ENCODE results near the gene GOLGA8A.
"Not testable (repeated sequence)": the region's sequence is repeated elsewhere in the genome, so short reads cannot be mapped to it uniquely, and the experiment has no call there.

Gene GOLGA8A

DNA sequence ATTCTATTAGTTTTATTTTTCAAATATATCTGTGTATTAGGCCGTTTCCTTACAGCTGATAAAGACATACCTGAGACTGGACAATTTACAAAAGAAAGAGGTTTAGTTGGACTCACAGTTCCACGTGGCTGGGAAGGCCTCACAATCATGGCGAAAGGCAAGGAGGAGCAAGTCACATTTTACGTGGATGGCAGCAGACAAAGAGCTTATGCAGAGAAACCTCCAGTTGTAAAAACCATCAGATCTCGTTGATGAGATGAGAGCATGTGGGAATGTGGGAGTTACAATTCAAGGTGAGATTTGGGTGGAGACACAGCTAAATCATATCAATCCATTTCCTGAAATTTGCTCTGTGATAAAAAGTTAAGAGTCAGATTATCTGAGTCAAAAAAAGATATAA is 2.3 kb upstream of the GOLGA8A start:
- Histone ChIP-seq H3K9me3 (ENCODE audit: control insufficient read depth, insufficient read depth, low read length) (peaks cover 5% of the 10 kb centered on the region), H3K9ac (ENCODE audit: low read depth, low read length) (no peak overlapping the region), H3K27ac (ENCODE audit: low read depth, low read length) (no peak overlapping the region), H3K4me3 (ENCODE audit: low read depth, low read length) (no peak overlapping the region), H3K36me3 (ENCODE audit: control insufficient read depth, insufficient read depth, low read length) (no peaks in the 10 kb centered on the region), H3K4me1 (ENCODE audit: control insufficient read depth, insufficient read depth, low read length) (no peaks in the 10 kb centered on the region), H3K27me3 (ENCODE audit: control insufficient read depth, insufficient read depth, low read length) (peaks cover 39% of the 10 kb centered on the region)

DNA sequence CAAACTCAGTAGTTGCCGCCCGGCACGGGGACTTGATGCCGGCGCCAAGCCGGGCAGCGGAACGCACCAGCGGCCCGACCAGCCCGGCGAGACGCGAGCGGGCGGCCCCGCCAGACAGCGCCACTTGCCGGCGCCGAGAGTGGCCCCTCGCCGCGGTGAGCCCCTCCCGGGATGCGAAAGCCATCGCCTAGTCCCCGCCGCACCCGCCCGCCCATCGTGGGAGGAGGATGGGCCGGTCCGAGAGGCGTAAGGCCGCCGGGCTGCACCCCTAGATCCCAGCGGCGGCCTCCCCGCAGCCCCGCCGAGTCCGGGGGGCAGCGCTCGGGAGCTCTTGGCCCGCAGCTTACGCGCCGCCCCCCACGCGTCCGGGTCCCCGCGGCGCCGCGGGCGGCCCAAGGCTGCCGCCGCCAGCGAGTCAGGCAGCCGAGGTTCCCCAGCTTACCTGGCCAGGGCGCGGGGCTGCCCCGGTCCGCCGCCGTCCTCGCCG is 609 bp downstream of the GOLGA8A start:
- Histone ChIP-seq H3K27ac (ENCODE audit: low read depth, low read length) (no peak overlapping the region), H3K4me3 (ENCODE audit: low read depth, low read length) (peak overlapping the region; percentile 63), H3K9me3 (ENCODE audit: control insufficient read depth, insufficient read depth, low read length) (peaks cover 5% of the 10 kb centered on the region), H3K36me3 (ENCODE audit: control insufficient read depth, insufficient read depth, low read length) (no peaks in the 10 kb centered on the region), H3K9ac (ENCODE audit: low read depth, low read length) (no peak overlapping the region), H3K27me3 (ENCODE audit: control insufficient read depth, insufficient read depth, low read length) (peaks cover 43% of the 10 kb centered on the region), H3K4me1 (ENCODE audit: control insufficient read depth, insufficient read depth, low read length) (no peaks in the 10 kb centered on the region)

DNA sequence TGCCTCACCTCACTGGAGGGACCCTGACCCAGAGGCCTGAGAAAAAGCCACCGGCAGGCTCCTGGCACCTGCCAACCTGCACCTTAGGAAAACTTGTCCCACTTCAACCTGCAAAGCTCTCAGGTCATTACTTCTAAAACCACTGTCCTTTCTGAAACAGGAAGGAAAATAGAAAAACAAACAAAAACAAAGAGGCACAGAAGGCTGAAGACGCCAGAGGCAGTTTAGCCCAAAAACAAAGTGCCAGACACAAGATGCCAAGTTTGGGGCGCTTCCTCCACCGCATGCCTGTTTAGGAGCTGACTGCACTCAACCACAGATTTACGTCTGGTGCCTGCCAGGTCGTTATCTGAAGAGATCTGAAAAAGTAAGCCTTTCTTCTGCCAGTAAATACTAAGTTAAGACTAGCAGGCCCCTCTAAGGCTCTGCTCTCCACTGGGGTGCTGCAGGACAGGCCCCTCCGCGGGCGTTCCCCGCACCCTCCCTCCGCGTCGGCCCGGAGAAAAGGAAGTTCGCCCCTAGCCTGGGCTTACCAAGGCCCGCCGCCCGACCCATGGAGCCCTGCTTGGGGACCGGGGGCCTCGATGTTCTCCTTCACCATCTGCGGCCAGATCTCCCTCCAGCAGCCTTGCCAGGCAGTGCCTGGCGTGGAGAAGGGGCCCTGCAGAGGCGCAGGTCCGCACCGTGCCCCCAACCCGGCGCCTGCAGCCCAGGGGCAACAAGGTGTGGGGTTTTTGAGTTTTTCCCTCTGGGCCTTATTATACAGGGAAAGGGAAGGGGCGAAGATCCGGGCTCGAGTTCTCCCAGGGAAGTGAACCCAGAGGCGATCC is 1.3 kb downstream of the GOLGA8A start:
- H3K27me3 ChIP-seq (ENCODE audit: control insufficient read depth, insufficient read depth, low read length) = peaks cover 43% of the 10 kb centered on the region
- no peak overlapping the region for H3K27ac ChIP-seq (ENCODE audit: low read depth, low read length)
- H3K36me3 ChIP-seq (ENCODE audit: control insufficient read depth, insufficient read depth, low read length) = no peaks in the 10 kb centered on the region
- peak overlapping the region; percentile 63 for H3K4me3 ChIP-seq (ENCODE audit: low read depth, low read length)
- peaks cover 5% of the 10 kb centered on the region for H3K9me3 ChIP-seq (ENCODE audit: control insufficient read depth, insufficient read depth, low read length)
- no peak overlapping the region for H3K9ac ChIP-seq (ENCODE audit: low read depth, low read length)
- H3K4me1 ChIP-seq (ENCODE audit: control insufficient read depth, insufficient read depth, low read length) = no peaks in the 10 kb centered on the region

- H3K9ac ChIP-seq (ENCODE audit: low read depth, low read length) = no peak overlapping the region
- H3K36me3 ChIP-seq (ENCODE audit: control insufficient read depth, insufficient read depth, low read length) = no peaks in the 10 kb centered on the region
- H3K9me3 ChIP-seq (ENCODE audit: control insufficient read depth, insufficient read depth, low read length) = peaks cover 5% of the 10 kb centered on the region
- H3K27me3 ChIP-seq (ENCODE audit: control insufficient read depth, insufficient read depth, low read length) = peaks cover 43% of the 10 kb centered on the region
- no peak overlapping the region for H3K27ac ChIP-seq (ENCODE audit: low read depth, low read length)
- no peaks in the 10 kb centered on the region for H3K4me1 ChIP-seq (ENCODE audit: control insufficient read depth, insufficient read depth, low read length)
- no peak overlapping the region for H3K4me3 ChIP-seq (ENCODE audit: low read depth, low read length)
Observed at GRCh38 chr15:34435658-34436057, 1.9 kb downstream of the GOLGA8A start.

GRCh38 chr15:34434627-34435305 is 2.8 kb downstream of the GOLGA8A start:
- no peaks in the 10 kb centered on the region for H3K36me3 ChIP-seq (ENCODE audit: control insufficient read depth, insufficient read depth, low read length)

DNA sequence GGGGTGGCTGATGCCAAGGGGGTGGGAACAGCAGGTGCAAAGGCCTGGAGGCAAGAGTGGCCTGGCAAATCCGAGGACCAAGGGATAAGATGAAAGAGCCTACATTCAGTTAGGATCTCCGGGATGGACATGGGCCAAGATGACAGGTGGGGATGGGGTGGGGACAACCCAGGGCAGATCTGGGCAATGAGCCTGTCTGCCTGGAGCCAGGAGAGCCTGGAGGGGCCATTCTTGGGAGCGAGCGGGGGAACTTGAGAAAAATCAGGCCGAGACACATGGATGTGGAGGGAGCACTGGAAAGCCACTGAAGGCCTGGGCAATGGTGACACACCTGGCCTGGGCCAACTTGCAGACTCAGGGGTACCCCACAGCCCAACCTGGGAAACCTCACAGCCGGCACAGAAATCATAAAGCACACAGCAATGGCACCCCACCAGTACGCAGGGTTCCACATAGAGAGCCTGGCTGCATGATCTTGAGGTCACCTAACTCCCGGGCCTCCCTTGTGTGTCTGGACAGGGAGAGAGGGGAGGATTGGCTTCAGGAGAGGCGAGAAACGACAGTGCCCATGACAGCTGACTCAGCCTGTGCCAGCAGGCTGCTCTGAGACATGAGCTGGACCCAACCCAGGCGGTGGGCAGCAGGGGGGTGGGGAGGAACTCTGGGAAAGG is 3.5 kb downstream of the GOLGA8A start:
- not testable (repeated sequence) for H3K4me1 ChIP-seq (ENCODE audit: control insufficient read depth, insufficient read depth, low read length); H3K4me3 ChIP-seq (ENCODE audit: low read depth, low read length); H3K36me3 ChIP-seq (ENCODE audit: control insufficient read depth, insufficient read depth, low read length); H3K27ac ChIP-seq (ENCODE audit: low read depth, low read length); H3K9ac ChIP-seq (ENCODE audit: low read depth, low read length); H3K9me3 ChIP-seq (ENCODE audit: control insufficient read depth, insufficient read depth, low read length)
- peaks cover 42% of the 10 kb centered on the region for H3K27me3 ChIP-seq (ENCODE audit: control insufficient read depth, insufficient read depth, low read length)

More at GRCh38 chr15:34434627-34435305, 2.8 kb downstream of the GOLGA8A start:
- no peak overlapping the region for H3K9ac ChIP-seq (ENCODE audit: low read depth, low read length)
- H3K9me3 ChIP-seq (ENCODE audit: control insufficient read depth, insufficient read depth, low read length) = peaks cover 5% of the 10 kb centered on the region
- H3K27me3 ChIP-seq (ENCODE audit: control insufficient read depth, insufficient read depth, low read length) = peaks cover 43% of the 10 kb centered on the region
- no peak overlapping the region for H3K27ac ChIP-seq (ENCODE audit: low read depth, low read length)
- H3K4me1 ChIP-seq (ENCODE audit: control insufficient read depth, insufficient read depth, low read length) = no peaks in the 10 kb centered on the region
- no peak overlapping the region for H3K4me3 ChIP-seq (ENCODE audit: low read depth, low read length)

DNA sequence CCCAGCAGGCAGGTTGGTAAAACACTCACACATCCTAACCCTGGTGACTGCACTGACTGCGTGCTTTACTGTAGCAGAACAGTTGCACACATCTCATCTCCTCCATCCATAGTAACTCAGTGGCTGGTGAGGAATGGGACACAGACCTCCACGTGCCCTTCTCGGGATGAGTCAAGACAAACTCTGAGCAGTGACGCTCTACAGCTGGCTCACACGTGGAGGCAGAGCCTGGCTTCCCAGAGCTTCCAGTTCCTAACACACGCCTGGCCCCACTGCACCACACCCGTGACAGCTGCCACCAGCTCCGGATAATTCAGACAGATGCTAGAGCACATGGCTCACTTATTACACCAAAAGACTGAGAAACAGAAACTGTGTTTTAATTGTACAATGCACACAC is 7.0 kb downstream of the GOLGA8A start:
- not testable (repeated sequence) for H3K27ac ChIP-seq (ENCODE audit: low read depth, low read length); H3K4me1 ChIP-seq (ENCODE audit: control insufficient read depth, insufficient read depth, low read length); H3K36me3 ChIP-seq (ENCODE audit: control insufficient read depth, insufficient read depth, low read length); H3K27me3 ChIP-seq (ENCODE audit: control insufficient read depth, insufficient read depth, low read length); H3K4me3 ChIP-seq (ENCODE audit: low read depth, low read length); H3K9me3 ChIP-seq (ENCODE audit: control insufficient read depth, insufficient read depth, low read length); H3K9ac ChIP-seq (ENCODE audit: low read depth, low read length)

DNA sequence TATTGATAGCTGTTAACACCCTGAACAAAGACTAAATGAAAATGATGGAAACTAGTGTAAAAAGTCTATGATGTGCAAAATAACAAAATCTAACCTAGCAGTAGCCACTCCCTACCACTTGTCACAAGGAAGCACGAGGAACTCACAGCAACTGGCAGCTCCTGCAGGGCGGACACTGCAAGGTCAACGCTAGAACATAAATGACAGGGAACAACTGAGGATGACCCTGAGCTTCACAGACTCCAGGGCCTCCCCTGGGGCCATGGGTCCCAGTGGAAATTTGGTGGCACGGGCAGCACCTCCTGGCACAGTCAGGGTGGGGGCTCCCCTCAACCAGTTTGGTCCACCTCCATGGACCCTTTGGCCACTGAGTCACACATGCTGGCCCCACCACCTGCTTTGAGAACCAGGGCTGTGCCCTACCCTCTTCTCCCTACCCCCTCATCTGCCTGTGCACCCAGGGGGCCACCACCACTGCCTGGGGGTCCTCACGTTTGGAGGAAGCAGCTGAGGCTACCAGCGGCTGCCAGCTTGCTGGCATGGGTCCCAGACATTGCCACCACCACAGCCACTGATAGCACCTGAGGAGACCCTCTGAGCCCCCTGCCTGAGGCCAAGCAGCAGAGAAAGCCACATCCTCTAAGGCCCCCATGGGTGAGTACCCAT is 14.1 kb downstream of the GOLGA8A start:
- H3K4me1 ChIP-seq (ENCODE audit: control insufficient read depth, insufficient read depth, low read length); H3K27me3 ChIP-seq (ENCODE audit: control insufficient read depth, insufficient read depth, low read length); H3K27ac ChIP-seq (ENCODE audit: low read depth, low read length); H3K9me3 ChIP-seq (ENCODE audit: control insufficient read depth, insufficient read depth, low read length); H3K9ac ChIP-seq (ENCODE audit: low read depth, low read length); H3K4me3 ChIP-seq (ENCODE audit: low read depth, low read length); H3K36me3 ChIP-seq (ENCODE audit: control insufficient read depth, insufficient read depth, low read length): not testable (repeated sequence)

DNA sequence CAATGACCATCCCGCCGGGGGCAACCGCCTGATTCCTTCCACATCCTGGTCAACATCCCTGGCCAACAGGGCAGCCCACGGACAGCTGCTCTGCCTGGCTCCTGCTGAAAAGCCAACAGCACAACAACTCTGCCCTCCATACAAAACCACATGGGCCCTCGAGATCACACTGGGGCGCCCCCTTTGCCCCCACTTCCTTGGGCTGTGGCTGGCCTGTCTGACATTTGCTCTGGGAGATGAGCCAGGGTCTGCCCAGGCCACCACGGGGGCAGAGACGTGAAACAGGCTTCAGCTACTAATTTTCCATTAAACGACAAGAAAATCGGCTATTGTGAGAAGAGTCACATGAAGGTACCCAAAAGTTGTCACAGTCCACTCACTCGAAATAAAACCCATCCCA is 16.7 kb downstream of the GOLGA8A start:
- H3K4me1 ChIP-seq (ENCODE audit: control insufficient read depth, insufficient read depth, low read length); H3K27me3 ChIP-seq (ENCODE audit: control insufficient read depth, insufficient read depth, low read length); H3K4me3 ChIP-seq (ENCODE audit: low read depth, low read length); H3K9me3 ChIP-seq (ENCODE audit: control insufficient read depth, insufficient read depth, low read length); H3K27ac ChIP-seq (ENCODE audit: low read depth, low read length); H3K9ac ChIP-seq (ENCODE audit: low read depth, low read length); H3K36me3 ChIP-seq (ENCODE audit: control insufficient read depth, insufficient read depth, low read length): not testable (repeated sequence)

GRCh38 chr15:34418435-34418834 is 19.2 kb downstream of the GOLGA8A start:
- not testable (repeated sequence) for H3K9me3 ChIP-seq (ENCODE audit: control insufficient read depth, insufficient read depth, low read length); H3K27me3 ChIP-seq (ENCODE audit: control insufficient read depth, insufficient read depth, low read length); H3K27ac ChIP-seq (ENCODE audit: low read depth, low read length); H3K4me3 ChIP-seq (ENCODE audit: low read depth, low read length); H3K9ac ChIP-seq (ENCODE audit: low read depth, low read length); H3K36me3 ChIP-seq (ENCODE audit: control insufficient read depth, insufficient read depth, low read length); H3K4me1 ChIP-seq (ENCODE audit: control insufficient read depth, insufficient read depth, low read length)
